NT2/D1 (cell line): ENCODE data around the gene NNMT.

ENCODE experiments used
- YY1 ChIP-seq: IDR thresholded peaks from 2 replicates; pipeline ENCODE4 v1.6.1; 2011; ENCODE audit not compliant: insufficient read length, insufficient read depth
- ZNF274 ChIP-seq: IDR thresholded peaks from 2 replicates; pipeline ENCODE4 v1.6.1; 2011; ENCODE audit warnings: mild to moderate bottlenecking, low read depth, low read length

DNA sequence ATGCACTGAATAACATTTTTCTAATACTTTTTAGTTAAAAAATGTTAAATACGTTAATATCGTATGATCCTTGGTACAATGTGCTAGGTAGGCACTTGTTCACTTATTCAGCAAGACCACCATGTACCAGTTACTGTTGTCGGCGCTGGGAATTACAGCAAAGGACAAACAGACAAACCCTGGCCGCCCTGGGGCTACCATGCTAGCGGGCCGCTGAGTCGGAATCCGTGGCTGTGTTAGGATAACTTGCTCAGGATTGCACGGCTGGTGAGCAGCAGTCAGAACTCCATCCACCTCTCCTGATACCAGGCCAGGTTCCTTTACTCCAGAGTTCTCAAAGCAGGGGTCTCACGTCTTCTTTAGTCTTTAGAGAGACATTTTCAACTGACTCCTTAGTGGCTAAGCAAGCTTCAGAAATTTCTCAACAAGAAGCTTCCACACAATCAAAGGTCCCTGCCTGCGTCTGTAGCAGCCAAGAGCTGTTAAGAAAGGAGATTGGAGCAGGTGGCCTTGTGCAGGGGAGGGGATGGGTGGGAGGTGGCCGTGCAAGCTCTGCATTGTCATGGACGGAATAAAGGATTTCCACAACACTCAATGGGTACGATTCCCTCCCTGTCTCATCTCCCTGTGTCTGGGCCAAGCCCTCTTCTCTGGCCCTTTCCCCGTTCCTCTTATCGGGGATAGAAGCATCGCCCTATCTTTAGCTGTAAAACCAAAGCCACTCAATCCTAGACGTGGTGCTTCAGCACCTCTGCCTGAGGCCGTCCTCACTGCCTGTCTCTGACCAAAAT lies 39.8 kb upstream of the NNMT start:
- TF ChIP-seq ZNF274 (no peak), YY1 (no peak)
